H1 (cell line): ENCODE results near the gene IQCF5. TPM values are rescaled to one million over a fixed set of nuclear protein-coding genes. Genes with fewer than 3 reads are reported as not detected.

Source experiments
- CTCF ChIA-PET: fragments of 300-600 bp; sonication (Branson Sonifier 250); formaldehyde crosslinking; loops from one replicate; lab custom pipeline; 2021; ENCODE audit not compliant: partially characterized antibody; lab: Charles Lee
- POLR2A ChIA-PET: fragments of 300-600 bp; sonication (Branson Sonifier 250); formaldehyde crosslinking; loops from one replicate; lab custom pipeline; 2021; ENCODE audit warnings: inconsistent platforms; ENCODE audit not compliant: partially characterized antibody; lab: Charles Lee
- DNase-seq, 2 experiments: peaks; one replicate each; pipeline versions ENCODE4 v3.0.0 to v3.0.0-alpha.2; 2010 to 2022; ENCODE audit warnings: low spot score in 2 of 2, low read depth in 1 of 2, mixed read lengths in 1 of 2
- FAIRE-seq: peaks from 2 replicates; lab custom pipeline; 2011; peaks lifted over from hg19 to GRCh38; lab: Jason Lieb, UNC
- H2AFZ ChIP-seq: 2 replicates; pipeline ENCODE4 v1.8.1; 2012; ENCODE audit warnings: low read length, inconsistent platforms
- H2AK5ac ChIP-seq: 2 replicates; pipeline ENCODE4 v1.6.1; 2013; ENCODE audit warnings: low read depth, low read length
- H2BK120ac ChIP-seq: replicated peaks from 2 replicates; pipeline ENCODE3; 2013; ENCODE audit warnings: low read depth, low read length, inconsistent platforms
- H2BK12ac ChIP-seq: 2 replicates; pipeline ENCODE4 v1.6.1; 2013; ENCODE audit warnings: low read depth, low read length
- H2BK15ac ChIP-seq: 2 replicates; pipeline ENCODE4 v1.6.1; 2013; ENCODE audit warnings: low read length
- H2BK20ac ChIP-seq: 2 replicates; pipeline ENCODE4 v1.6.1; 2013; ENCODE audit warnings: low read length
- H2BK5ac ChIP-seq: 2 replicates; pipeline ENCODE4 v1.6.1; 2013; ENCODE audit warnings: low read depth, low read length
- H3K14ac ChIP-seq: 2 replicates; pipeline ENCODE4 v1.6.1; 2013; ENCODE audit warnings: inconsistent platforms; ENCODE audit not compliant: insufficient read length
- H3K18ac ChIP-seq: 2 replicates; pipeline ENCODE4 v1.6.1; 2013; ENCODE audit warnings: low read length; ENCODE audit errors: extremely low read depth
- H3K23ac ChIP-seq: 2 replicates; pipeline ENCODE4 v1.6.1; 2013; ENCODE audit warnings: inconsistent platforms; ENCODE audit not compliant: insufficient read length
- H3K23me2 ChIP-seq: 2 replicates; pipeline ENCODE4 v1.6.1; 2013; ENCODE audit warnings: low read depth, low read length
- H3K27ac ChIP-seq: 2 replicates; pipeline ENCODE4 v1.6.1; 2011; ENCODE audit warnings: low read depth, low read length, inconsistent platforms
- H3K27me3 ChIP-seq, 4 experiments: replicated peaks in 1 of 4; 1 replicate in 1 of 4; 2 replicates in 3 of 4; pipeline versions ENCODE4 v1.6.1 to v1.8.1; 2011 to 2013; ENCODE audit warnings: low read length in 3 of 4, mild to moderate bottlenecking in 3 of 4, inconsistent platforms in 2 of 4, mixed read lengths in 2 of 4, moderate library complexity in 1 of 4; ENCODE audit not compliant: control insufficient read depth in 3 of 4, insufficient read depth in 3 of 4; ENCODE audit errors: extremely low read depth in 1 of 4
- H3K36me3 ChIP-seq, 4 experiments: 2 replicates each; pipeline versions ENCODE4 v1.6.1 to v1.8.1; 2011 to 2013; ENCODE audit warnings: mild to moderate bottlenecking in 4 of 4, low read length in 3 of 4, moderate library complexity in 2 of 4, control low read depth in 1 of 4, inconsistent platforms in 1 of 4; ENCODE audit not compliant: insufficient read depth in 4 of 4, control insufficient read depth in 2 of 4
- H3K4ac ChIP-seq: replicated peaks from 2 replicates; pipeline ENCODE3; 2013; ENCODE audit warnings: low read length, low read depth, mixed read lengths, inconsistent platforms; ENCODE audit not compliant: insufficient read length
- H3K4me1 ChIP-seq, 4 experiments: replicated peaks in 1 of 4; 1 replicate in 1 of 4; 2 replicates in 3 of 4; pipeline versions ENCODE4 v1.6.1 to v1.8.1; 2011 to 2013; ENCODE audit warnings: low read length in 3 of 4, inconsistent platforms in 2 of 4, mixed read lengths in 1 of 4; ENCODE audit not compliant: insufficient read depth in 4 of 4, control insufficient read depth in 3 of 4
- H3K4me2 ChIP-seq, 2 experiments: 2 replicates each; pipeline versions ENCODE4 v1.6.1 to v1.8.1; 2011 to 2013; ENCODE audit warnings: low read depth in 2 of 2, low read length in 2 of 2, control low read depth in 1 of 2, inconsistent platforms in 1 of 2, mild to moderate bottlenecking in 1 of 2; ENCODE audit not compliant: insufficient read depth in 1 of 2
- H3K4me3 ChIP-seq, 4 experiments: fragments of 200-600, 300-600 bp in 1 of 4; sonication (generic), shearing (Covaris generic), sonication (Bioruptor Twin) in 1 of 4; 2 replicates each; pipeline versions ENCODE4 v1.5.1 to v1.8.1; 2011 to 2016; ENCODE audit warnings: low read length in 4 of 4, low read depth in 3 of 4, control low read depth in 2 of 4, inconsistent platforms in 2 of 4, mild to moderate bottlenecking in 2 of 4, mixed read lengths in 1 of 4, moderate library complexity in 1 of 4; ENCODE audit not compliant: insufficient read depth in 2 of 4; ENCODE audit errors: extremely low read depth in 1 of 4
- H3K56ac ChIP-seq: replicated peaks from 2 replicates; pipeline ENCODE3; 2013; ENCODE audit warnings: low read depth, mild to moderate bottlenecking, mixed read lengths, low read length, inconsistent platforms; ENCODE audit not compliant: insufficient read length
- H3K79me1 ChIP-seq: 2 replicates; pipeline ENCODE4 v1.6.1; 2013; ENCODE audit warnings: low read depth, low read length, control low read depth
- H3K79me2 ChIP-seq, 2 experiments: 2 replicates each; pipeline versions ENCODE4 v1.6.1 to v1.8.1; 2012 to 2013; ENCODE audit warnings: low read length in 2 of 2, mild to moderate bottlenecking in 2 of 2, inconsistent platforms in 1 of 2; ENCODE audit not compliant: insufficient read depth in 2 of 2, control insufficient read depth in 1 of 2
- H3K9ac ChIP-seq, 4 experiments: replicated peaks in 1 of 4; 1 replicate in 1 of 4; 2 replicates in 3 of 4; pipeline versions ENCODE4 v1.6.1 to v1.8.1; 2011 to 2013; ENCODE audit warnings: low read depth in 3 of 4, low read length in 3 of 4, control low read depth in 2 of 4, mild to moderate bottlenecking in 2 of 4, moderate library complexity in 2 of 4, inconsistent platforms in 1 of 4; ENCODE audit errors: extremely low read depth in 1 of 4
- H3K9me3 ChIP-seq, 2 experiments: 2 replicates each; pipeline versions ENCODE4 v1.6.1 to v1.8.1; 2012 to 2013; ENCODE audit warnings: mild to moderate bottlenecking in 2 of 2, moderate library complexity in 2 of 2, control low read depth in 1 of 2, inconsistent platforms in 1 of 2, low read depth in 1 of 2, low read length in 1 of 2, mixed read lengths in 1 of 2; ENCODE audit not compliant: insufficient read depth in 2 of 2
- H4K20me1 ChIP-seq, 2 experiments: replicated peaks in 1 of 2; 2 replicates each; pipeline versions ENCODE3 to v1.8.1; 2011 to 2013; ENCODE audit warnings: inconsistent platforms in 2 of 2, low read length in 2 of 2, mild to moderate bottlenecking in 1 of 2; ENCODE audit not compliant: insufficient read depth in 2 of 2, control insufficient read depth in 1 of 2
- H4K5ac ChIP-seq: 2 replicates; pipeline ENCODE4 v1.6.1; 2013; ENCODE audit warnings: low read length, low read depth, mixed read lengths, inconsistent platforms; ENCODE audit not compliant: insufficient read length
- H4K8ac ChIP-seq: 2 replicates; pipeline ENCODE4 v1.8.0; 2013; ENCODE audit warnings: mild to moderate bottlenecking, moderate library complexity, low read length, inconsistent platforms; ENCODE audit not compliant: insufficient read depth; ENCODE audit errors: extremely low read depth
- H4K91ac ChIP-seq: replicated peaks from 2 replicates; pipeline ENCODE3; 2013; ENCODE audit warnings: low read length, mixed read lengths, inconsistent platforms; ENCODE audit not compliant: insufficient read length
- POLR2AphosphoS5 ChIP-seq: IDR thresholded peaks from 2 replicates; pipeline ENCODE4 v1.6.1; 2011; ENCODE audit warnings: low read depth, low read length
- TAF7 ChIP-seq: optimal IDR thresholded peaks from 2 replicates; pipeline ENCODE3; 2011; ENCODE audit warnings: low read depth, mild to moderate bottlenecking, inconsistent platforms, low read length, moderate library complexity, borderline replicate concordance
- WGBS, 2 experiments: shearing (Covaris generic) in 1 of 2; methylation state at CpG; one replicate each; pipeline versions ENCODE4 v1.1.6 to v1.1.7; 2013 to 2015; ENCODE audit warnings: low lambda C conversion rate in 2 of 2, mixed read lengths in 2 of 2, inconsistent platforms in 1 of 2, low coverage in 1 of 2, missing lambda C conversion rate in 1 of 2; ENCODE audit not compliant: insufficient replicate concordance in 2 of 2, insufficient coverage in 1 of 2, insufficient read length in 1 of 2; ENCODE audit errors: extremely low coverage in 1 of 2, missing lambda C conversion rate in 1 of 2; 5-methylcytosine and 5-hydroxymethylcytosine counted together
- polyA plus RNA-seq, 7 experiments: library from polyadenylated mRNA; depleted of rRNA in 3 of 7; stranded (reverse) in 5 of 7; unstranded in 2 of 7; fragments of >200 nt in 5 of 7; fragments of 200-250 nt in 2 of 7; gene quantifications; 1 replicate in 5 of 7; 2 replicates in 1 of 7; 4 replicates in 1 of 7; pipeline versions ENCODE4 v1.2.1 to v1.2.3, GENCODE V29; 2011 to 2013; ENCODE audit warnings: missing spikeins in 2 of 7, mixed read lengths in 2 of 7
- total RNA-seq: library from RNA; stranded (reverse); fragmentation: NEBNext Ultra II Directional; extraction: Animal tissue kit (Norgen Biotek cat#: 25700); gene quantifications from 2 replicates; pipeline ENCODE4 v1.2.1, GENCODE V29; 2021

The IQCF5 gene
- total and polyA plus RNA-seq, 2 of the 8 experiments (the other 6 are each of a cell fraction or from before 2014, with no cell fraction given), result not detected

GRCh38 chr3:51904034-51904823 is 28.8 kb upstream of the IQCF5 start:
- Histone ChIP-seq H3K79me1 (no peaks in the 10 kb centered on the region), H3K36me3 (no peaks in the 10 kb centered on the region), H3K9me3 (no peaks in the 10 kb centered on the region; a peak in 1 of 4 replicates), H3K18ac (no peak overlapping the region), H4K20me1 (no peaks in the 10 kb centered on the region), H3K23ac (no peak overlapping the region), H2AK5ac (no peak overlapping the region), H2BK5ac (no peak overlapping the region), H3K56ac (no peak overlapping the region), H3K4ac (no peak overlapping the region), H3K4me3 (no peak overlapping the region), H3K27me3 (no peaks in the 10 kb centered on the region), H3K14ac (no peak overlapping the region), H2BK120ac (no peak overlapping the region), H3K9ac (no peak overlapping the region), H4K8ac (no peak overlapping the region), H2BK12ac (no peak overlapping the region), H3K79me2 (no peaks in the 10 kb centered on the region; a peak in 1 of 4 replicates), H4K91ac (no peak overlapping the region), H3K4me2 (no peak overlapping the region), H3K23me2 (no peaks in the 10 kb centered on the region; the same call in 1 of the 2 replicates), H3K4me1 (peaks cover 0 to 3% (median 2%) of the 10 kb centered on the region in 4 experiments; a peak in 1 of 7 replicates), H4K5ac (no peak overlapping the region), H3K27ac (no peak overlapping the region), H2BK15ac (no peak overlapping the region), H2AFZ (no peak overlapping the region), H2BK20ac (no peak overlapping the region)
- POLR2A ChIA-PET, result no interaction called here
- no peak for DNase-seq
- TF ChIP-seq TAF7 (no peak), POLR2AphosphoS5 (no peak)
- no peak for FAIRE-seq
- 100% methylated on average over 2 of the region's 2 CpGs; no CpG with 5 or more reads in 1 of the 2 experiments for WGBS, 2 experiments
- CTCF ChIA-PET, result interaction anchor here (0.6 kb wide), 1 partner anchor 20 kb away, joined by 4 read pairs; no protein-coding TSS in a partner anchor
